G401.6 (cell line): ENCODE data around the gene SYPL2.

Source experiments
- FAIRE-seq: peaks from 2 replicates; lab custom pipeline; 2012; peaks lifted over from hg19 to GRCh38; lab: Jason Lieb, UNC

SYPL2 gene

GRCh38 chr1:109517337-109517736 is 51.0 kb downstream of the SYPL2 start:
- FAIRE-seq, result no peak

- no peak for FAIRE-seq
Observed at GRCh38 chr1:109521002-109521951, 54.9 kb downstream of the SYPL2 start.

GRCh38 chr1:109522026-109522425 is 55.7 kb downstream of the SYPL2 start:
- no peak for FAIRE-seq

- no peak for FAIRE-seq
Observed at GRCh38 chr1:109523706-109524105, 57.4 kb downstream of the SYPL2 start.

GRCh38 chr1:109527098-109527811 is 60.9 kb downstream of the SYPL2 start:
- FAIRE-seq, result no peak

- FAIRE-seq, result no peak
Observed at GRCh38 chr1:109527846-109528695, 61.7 kb downstream of the SYPL2 start.

- FAIRE-seq, result no peak
Observed at GRCh38 chr1:109528712-109529111, 62.4 kb downstream of the SYPL2 start.

- FAIRE-seq, result no peak
Observed at GRCh38 chr1:109529881-109530456, 63.6 kb downstream of the SYPL2 start.

- FAIRE-seq, result no peak
Observed at GRCh38 chr1:109530457-109531087, 64.2 kb downstream of the SYPL2 start.

GRCh38 chr1:109531380-109531779 is 65.0 kb downstream of the SYPL2 start:
- FAIRE-seq, result no peak
